GM18520 (cell line): ENCODE results near the gene TNC.

Source experiments
- ATAC-seq: cut with Tn5 transposase; IDR thresholded peaks from one replicate; pipeline ENCODE4 v1.9.1; 2021; ENCODE audit not compliant: unreplicated experiment

Gene TNC

DNA sequence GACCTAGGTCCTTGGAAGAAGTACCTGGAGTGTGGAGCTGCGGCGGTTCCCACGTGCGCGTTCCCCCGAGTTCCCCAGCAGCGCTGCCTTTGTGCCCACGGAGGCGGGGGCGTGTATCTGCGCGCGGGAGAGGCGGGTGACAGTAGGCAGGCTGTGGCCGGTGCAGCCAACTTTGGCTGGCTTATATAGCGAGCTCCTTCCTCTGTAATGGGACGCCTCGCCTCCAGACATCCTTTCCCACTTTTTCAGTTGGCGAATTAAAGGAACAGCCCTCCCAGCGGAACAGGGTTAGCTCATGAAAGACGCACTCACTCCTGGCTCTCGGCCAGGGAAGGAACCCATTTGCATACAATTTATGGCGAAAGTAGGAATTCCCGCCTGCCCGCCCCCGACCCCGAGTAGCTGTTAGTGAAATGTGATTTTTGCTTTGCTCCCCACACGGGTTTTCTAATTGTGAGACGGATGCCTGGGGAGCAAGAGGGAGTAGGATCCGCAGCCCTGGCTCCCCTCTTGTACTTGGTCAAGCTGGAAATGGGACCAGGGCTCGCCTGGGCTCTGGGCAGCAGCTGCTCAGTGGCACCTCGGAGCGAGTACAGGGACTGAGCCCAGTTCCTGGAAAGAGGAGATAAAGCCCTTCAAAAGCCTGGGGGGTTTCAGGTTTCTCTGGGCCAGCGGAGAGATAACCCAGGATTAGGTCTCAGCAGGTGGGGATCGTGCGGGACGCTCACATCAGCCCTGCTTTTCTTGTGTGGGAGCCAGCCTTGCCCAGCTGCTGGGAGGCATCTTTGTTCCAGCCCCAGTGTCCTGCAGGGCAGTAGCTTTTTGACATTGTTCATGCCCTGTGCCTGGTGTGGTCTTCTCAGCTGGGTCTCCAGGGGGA lies at the start of gene TNC:
Gene TNC, minus strand, starts transcription at position 159 of the 880 bp plus-strand sequence. CDS start 27,139 bp downstream, outside the sequence.
- ATAC-seq: no peak

DNA sequence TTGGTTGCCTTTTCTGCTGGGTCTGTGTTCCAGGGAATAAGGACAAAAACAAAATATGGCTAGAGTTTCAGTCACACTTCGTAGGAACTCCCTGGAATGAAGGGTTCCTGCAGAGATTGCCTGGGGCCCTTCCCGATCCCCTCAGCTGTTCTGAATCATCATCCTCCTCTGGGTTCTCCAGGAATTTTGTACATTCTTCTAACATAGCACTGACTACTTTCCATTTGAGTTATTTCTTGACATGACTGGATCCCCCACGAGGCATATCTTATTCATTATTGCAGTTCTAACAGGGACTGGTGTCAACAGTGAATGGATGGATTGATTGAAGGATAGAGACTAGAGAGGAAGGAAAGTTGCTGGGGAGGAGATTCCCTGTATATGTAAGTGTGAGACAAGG lies 49.2 kb upstream of the TNC start:
- ATAC-seq: no peak

DNA sequence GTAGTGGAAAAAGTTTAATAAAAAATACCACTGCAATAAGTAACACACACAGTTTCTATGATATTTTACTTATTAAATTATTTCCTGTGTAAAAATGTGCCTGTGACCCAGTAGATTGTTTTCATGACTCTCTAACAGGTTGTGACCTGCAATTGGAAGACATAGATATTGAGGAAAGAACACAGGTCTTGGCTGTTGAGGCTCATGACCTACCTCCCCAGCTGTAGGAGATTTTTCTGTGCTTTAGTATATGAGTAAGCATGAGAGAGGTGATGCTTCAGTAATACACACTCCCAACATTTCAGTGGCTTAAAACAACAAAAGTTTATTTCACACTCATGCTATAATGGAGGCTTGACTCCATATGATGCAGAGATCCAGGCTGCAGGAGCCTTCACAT lies 47.3 kb upstream of the TNC start:
- ATAC-seq: no peak

DNA sequence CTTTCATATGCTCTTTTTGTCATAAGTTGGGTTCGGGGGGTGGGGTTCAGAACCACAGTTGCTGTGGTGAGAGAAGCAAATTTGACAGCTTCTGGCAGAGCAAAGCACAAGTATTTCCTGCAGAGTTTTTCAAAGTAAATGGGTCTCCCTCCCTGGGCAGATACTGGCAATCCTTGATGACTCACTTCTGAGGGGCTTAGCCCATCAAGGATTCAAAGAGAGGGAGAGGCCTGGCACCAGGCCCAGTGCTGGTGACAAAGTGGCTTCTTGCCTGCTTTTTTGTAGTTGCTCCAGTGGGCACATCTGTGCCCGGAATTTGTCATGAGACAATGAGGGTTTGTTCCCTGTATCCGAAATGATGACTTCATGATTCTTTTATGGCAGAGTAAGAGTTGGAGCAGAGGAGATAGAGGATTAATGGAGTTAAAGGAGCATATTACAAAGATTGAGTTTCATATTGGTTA lies 46.6 kb upstream of the TNC start:
- no peak for ATAC-seq

DNA sequence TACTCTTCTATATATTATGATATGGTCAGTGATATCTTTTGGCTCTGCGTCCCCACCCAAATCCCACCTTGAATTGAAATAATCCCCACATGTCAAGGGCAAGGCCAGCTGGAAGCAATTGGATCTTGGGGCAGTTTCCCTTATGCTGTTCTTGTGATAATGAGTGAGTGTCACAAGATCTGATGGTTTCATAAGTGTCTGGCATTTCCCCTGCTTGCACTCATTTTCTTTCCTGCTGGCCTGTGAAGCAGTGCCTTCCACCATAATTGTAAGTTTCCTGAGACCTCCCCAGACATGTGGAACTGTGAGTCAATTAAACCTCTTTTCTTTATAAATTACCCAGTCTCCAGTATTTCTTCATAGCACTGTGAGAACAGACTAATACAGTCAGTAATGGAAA lies 45.0 kb upstream of the TNC start:
- no peak for ATAC-seq

DNA sequence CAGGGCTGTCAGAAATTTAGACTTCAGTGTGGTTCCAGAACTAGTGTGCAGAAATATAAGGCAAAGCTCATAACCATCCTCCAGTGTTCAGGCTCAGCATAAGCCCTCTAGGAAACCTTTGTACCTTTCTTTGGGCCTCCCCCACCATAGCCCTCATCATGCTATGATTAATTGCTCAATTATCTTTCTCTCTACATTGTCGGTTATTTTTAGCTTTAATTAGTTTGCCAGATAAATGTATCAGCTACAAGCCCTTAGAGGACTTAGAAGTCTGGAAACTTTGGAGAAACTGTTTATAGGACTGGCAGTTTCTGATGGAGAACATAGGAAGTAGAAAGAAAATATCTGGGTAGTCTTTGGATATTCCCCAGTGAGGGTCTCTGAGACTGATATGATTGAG lies 43.5 kb upstream of the TNC start:
- ATAC-seq: no peak

DNA sequence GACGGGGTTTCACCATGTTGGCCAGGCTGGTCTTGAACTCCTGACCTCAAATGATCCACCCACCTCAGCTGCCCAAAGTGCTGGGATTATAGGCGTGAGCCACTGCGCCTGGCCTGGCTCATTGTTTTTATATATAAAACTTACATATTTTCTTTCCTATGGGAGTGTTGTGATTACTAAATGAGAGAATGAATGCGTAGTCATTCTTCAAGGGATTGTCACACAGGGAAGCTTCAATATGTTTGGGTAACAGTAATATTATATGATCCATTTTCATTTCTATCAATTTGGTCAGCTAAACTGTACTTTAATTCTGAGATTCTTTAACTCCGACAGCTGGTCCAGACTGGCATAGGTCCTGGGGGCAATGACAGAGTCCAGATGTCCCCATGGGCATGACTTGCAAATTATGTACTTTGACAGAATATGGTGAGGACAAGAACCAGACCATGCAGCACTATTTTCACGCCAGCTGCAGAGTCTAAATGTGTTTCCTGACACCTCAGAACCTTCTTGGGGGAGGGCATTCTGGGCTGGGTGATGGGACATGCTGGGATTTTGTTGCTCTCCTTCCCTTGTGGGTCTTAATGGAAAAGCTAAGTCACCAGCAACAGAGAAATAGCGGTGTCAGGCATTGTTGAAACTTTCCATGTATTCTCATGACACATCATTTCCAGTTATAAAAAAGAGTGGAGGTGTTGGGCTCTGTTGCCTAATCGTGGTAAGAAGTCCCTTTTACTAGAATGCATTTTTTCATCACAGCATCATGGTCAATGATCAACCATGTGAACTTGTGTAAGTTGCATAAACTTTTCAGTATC lies 40.9 kb upstream of the TNC start:
- ATAC-seq: no peak

DNA sequence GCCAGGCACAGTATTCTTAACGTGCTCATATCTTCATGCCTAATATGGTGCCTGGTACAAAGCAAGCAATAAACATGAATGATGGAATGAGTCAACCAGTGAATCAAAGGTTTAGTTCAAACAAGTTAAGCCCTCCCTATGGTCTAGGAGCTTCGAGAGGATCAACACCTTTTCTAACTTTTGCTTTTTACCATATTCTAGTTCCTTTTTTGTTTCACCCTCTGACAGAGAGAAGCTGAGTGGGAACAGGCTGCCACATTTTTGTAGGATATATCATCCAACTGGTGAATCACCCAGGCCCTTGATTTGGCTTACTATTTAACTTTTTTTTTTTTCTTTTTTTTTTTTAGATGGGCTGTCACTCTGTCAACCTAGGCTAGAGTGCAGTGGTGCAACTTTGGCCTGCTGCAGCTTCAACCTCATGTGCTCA lies 39.3 kb upstream of the TNC start:
- ATAC-seq: no peak

DNA sequence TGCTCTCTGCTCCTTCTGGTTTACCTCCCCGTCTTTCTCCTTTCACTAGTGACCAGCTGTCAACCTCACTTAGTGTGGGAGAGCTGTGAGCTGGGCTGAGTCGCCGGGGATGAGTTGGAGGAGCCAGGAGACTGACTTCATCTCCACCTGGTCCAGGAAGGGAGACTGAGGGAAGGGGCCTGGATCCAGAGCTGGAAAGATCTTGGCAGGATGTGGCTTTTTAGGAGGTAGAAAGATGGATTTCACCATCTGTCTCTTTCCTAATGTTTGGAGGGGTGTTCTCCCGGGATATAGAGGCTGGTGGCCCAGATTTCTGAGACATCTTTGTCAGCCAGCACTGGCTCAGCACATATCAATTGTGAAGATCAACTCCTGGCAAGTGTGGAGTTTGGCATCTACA lies 37.1 kb upstream of the TNC start:
- ATAC-seq: no peak

DNA sequence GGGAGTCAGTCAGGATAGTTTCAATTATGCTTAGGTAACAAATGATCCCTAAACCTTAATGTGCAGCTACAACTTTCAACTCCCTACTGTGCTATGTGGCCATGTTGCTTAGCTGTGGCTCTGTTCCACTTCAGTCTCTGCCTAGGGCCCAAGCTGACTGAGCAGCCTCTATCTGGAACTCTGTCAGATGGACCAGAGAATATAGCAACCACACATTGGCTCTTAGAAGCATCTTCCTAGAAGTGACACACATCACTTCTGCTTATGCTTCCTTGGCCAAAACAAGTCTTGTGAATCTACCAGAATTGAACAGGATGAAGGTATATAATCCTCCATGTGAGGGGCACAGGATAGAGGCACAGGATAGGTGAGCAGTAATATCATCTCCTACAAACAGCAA lies 36.7 kb upstream of the TNC start:
- ATAC-seq: no peak

DNA sequence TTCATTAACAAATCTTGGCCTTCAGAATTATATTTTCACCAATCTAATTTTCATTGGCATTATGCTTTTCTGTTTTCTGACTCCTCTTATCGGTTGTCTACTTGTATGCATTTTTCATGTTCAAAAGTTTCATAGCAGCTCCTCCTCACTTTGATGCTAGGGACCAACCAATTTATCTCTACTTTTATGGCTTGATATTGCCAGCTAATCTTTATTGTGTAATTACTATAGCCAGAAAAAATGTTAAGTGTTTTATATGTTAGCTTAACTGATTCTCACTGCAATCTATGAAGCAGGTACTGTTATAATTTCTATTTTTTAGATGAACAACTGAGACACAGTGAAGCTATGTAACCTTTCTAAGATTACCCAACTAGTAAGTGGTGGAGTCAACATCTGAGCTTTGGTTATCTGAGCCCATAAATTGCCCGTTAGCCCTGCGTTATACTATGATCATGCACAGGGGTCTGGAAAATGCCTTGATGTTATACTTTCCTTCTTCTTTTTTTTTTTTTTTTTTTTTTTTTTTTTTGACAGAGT lies 34.4 kb upstream of the TNC start:
- ATAC-seq: no peak

DNA sequence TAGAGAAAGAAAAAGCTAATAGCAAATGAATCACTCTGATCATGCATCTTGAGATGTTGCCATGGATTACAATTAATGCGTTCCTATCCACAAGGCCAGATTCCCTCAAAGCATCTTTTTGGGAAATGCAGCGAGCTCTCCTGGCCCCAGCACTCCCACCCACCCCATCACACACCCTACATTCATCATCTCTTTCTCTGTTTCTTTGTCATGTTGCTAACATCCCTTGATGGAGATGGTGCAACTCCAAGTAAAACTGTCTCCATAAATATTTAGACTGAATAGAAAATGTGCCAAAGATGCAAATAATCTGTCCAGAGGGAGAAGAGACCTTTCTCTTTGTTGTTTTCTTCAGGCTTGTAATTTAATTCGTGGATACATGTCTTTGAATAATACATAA lies 30.8 kb upstream of the TNC start:
- ATAC-seq: no peak

DNA sequence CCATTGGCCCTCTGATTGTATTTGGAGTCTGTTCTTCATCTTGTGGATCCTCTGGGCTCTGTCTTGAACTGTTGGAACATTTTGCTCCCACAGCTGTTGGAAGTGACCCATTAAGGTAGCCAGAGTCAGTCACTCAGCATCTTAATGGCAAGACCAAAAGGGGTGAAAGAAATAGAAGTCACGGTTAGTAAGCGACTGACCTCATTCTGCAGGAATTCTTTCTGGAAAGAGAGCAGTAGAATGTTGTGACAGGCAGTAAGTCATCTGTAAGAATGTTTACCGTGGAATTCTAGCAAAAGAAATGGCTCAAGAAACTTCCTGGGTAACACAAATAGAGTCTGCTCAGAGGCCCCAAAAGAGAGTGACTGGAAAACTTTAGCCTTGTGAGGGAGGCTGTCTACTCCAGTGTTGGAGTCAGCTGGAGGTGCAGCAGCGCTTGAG lies 28.6 kb upstream of the TNC start:
- ATAC-seq: no peak

DNA sequence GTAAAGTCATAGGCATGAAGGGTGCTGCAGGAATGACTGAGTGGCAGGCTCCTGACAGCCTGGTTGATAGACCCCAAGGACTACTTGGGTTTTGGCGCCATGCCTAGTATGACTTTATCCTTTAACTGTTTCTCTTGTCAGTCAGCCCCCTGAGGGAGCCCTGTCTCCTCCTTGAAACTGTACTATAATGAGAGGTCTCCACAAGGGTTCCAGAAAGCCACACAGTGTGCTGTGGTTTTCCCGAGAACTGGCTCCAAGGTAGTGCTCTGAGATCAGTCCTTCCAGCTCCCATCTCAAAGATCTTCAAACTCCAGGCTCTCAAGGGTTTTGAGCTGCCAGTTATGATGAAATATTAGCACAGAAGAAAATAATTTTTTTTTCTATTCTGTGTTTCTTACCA lies 26.7 kb upstream of the TNC start:
- ATAC-seq: no peak

DNA sequence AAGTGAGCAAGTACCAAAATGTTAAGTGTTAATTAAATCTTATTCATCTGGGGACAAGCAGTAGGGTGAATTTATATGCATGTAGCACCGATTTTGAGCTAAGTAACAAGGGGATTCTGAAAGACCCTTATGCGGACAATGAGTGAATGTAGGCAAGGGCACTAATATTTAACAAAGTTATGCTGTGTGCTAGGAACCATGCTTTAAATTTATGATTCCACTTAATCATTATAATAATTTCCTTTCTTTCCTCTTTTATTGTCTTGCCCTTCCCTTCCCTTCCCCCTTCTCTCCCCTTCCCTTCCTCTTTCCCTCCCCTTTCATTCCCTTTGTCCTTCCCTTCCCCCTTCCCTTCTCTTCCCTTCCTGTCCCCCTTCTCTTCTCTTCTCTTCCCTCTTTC lies 25.7 kb upstream of the TNC start:
- no peak for ATAC-seq

DNA sequence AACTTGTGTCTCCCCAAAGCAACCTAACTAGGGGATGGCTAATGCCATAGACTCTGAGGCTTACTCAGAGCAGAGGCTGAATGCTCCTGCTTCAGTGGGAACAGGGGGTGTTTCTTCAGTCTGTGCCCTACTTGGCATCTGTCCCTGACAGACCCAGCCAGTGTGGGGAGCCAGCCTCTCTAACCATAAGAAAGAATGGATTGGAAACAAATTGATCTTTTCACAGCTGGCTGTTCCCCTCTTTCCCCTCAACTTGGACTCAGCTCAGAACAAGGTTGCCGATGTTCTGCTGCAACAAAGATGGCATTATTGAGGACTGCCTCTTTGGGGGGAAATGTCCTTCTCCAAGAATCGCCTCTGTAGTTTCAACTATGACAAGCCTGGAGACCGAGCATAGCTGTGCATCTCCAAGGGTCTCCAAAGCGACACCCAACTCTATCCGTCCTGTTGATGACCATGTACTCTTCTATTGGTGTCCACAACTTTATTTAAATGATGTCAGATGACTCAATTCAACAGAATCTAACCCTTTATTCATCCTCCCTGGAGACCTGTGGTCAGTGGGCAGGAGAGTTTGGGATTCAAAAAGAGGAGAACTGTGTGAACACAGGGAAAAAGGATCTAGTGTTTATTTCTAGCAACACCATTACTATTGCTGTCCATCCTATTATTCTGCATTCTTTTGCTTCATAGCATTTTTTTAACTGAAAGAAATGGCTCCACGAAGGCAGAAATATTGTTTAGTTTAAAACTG lies 24.7 kb upstream of the TNC start:
- ATAC-seq: no peak

DNA sequence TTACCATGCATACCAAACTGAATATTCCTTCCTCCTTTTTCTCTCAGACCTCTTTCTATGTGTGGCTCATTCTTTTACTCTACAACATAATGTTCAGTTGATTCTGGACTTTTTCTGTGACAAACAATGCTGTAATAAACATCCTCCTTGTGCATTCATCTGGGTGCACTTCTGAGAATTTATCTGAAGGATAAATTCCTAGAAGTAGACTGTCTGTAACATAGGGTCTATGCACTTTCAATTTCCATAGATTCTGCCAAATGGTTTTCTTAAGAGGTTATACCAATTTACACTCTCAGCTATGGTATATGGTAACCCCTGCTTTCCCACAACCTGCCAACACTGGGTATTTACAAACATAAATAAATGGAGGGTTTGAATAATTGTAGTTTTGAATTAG lies 24.1 kb upstream of the TNC start:
- ATAC-seq: no peak

DNA sequence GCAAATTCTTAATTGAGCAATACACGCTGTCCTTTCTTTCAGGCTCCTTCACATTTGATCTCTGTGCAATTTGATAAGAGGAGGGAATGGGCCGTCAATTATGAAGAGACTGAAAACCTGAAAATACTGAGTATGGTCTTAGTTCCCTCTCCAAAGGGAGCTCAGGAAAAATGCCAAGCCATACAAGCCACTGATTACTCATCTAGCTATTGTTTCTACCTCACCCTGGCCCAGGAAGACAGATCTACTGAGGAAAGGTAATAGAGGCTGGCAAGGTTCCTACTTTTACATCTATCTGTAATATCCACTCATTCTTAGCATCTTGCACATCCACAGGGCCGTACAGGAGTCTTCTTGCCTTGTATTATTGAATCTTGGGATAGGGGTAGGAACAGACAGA lies 23.7 kb upstream of the TNC start:
- no peak for ATAC-seq

DNA sequence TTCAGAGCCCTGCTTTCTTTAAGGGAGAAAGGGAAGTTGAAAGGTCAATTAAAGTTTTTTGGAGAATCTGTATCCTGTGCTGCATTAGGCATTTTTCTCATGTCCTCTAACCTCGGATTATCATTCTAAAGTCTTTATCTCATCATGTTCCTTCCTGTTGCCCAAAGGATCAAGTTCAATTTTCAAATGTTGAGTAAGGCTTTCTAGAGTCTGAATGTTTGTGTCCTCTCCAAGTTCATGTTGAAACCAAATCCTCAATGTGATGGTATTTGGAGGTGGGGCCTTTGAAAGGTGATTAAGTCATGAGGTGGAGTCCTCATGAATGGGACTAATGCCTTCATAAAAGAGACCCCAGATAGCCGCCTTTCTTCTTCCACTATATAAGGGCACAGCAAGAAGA lies 20.2 kb upstream of the TNC start:
- ATAC-seq: no peak

DNA sequence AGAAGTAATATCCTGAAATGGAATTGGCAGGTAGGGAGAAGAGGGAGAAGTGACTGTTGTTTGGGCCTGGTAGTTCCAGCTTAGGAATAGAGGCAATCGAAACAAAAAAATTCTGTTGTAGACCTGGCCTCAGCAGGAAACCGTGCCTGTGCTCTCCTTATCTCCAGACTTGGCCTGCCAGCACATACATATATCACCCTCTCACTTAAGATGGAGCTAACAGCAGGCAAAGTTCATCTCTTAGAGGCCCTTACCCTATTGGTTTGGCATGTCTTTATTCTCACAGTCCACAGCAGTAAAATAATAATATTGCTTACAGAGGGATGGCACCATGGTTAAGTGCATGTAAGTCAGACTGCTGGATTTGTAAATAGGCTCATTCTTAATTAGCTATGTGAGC lies 19.6 kb upstream of the TNC start:
- no peak for ATAC-seq
